ENCODE results near the gene PDZRN3.

The PDZRN3 gene

GRCh38 chr3:73508330-73508954 is 116.3 kb downstream of the PDZRN3 start:
- no peak for TF ChIP-seq ZNF565 (CRISPR knock-in tag; conservative IDR thresholded peaks at IDR 0.05; ENCODE audit: low read depth)
- TF ChIP-seq TCF4 (CRISPR knock-in tag; IDR thresholded peaks at IDR 0.05; ENCODE audit: borderline replicate concordance) = no peak
- TF ChIP-seq ISL1 (CRISPR knock-in tag; IDR thresholded peaks at IDR 0.05) = no peak
- no peak for TF ChIP-seq GLIS3 (CRISPR knock-in tag; IDR thresholded peaks at IDR 0.05)
- TF ChIP-seq ARNTL (CRISPR knock-in tag; IDR thresholded peaks at IDR 0.05; ENCODE audit: borderline replicate concordance, low read depth) = no peak
- peak; percentile 83 for ATAC-seq

- TF ChIP-seq GLIS3 (CRISPR knock-in tag; IDR thresholded peaks at IDR 0.05) (no peak), TSHZ2 (CRISPR knock-in tag; IDR thresholded peaks at IDR 0.05) (no peak), OSR1 (CRISPR knock-in tag; IDR thresholded peaks at IDR 0.05) (no peak), PPARA (CRISPR knock-in tag; IDR thresholded peaks at IDR 0.05; ENCODE audit: borderline replicate concordance) (no peak), ZFP30 (CRISPR knock-in tag; IDR thresholded peaks at IDR 0.05) (no peak), ISL1 (CRISPR knock-in tag; IDR thresholded peaks at IDR 0.05) (no peak), ZNF70 (CRISPR knock-in tag; IDR thresholded peaks at IDR 0.05) (no peak), BACH2 (CRISPR knock-in tag; IDR thresholded peaks at IDR 0.05; ENCODE audit: borderline replicate concordance) (no peak), TOX (CRISPR knock-in tag; IDR thresholded peaks at IDR 0.05; ENCODE audit: borderline replicate concordance) (no peak)
- ATAC-seq = no peak
Observed at GRCh38 chr3:73504852-73505251, 119.9 kb downstream of the PDZRN3 start.

GRCh38 chr3:73504239-73504638 is 120.5 kb downstream of the PDZRN3 start:
- TF ChIP-seq OSR1 (CRISPR knock-in tag; IDR thresholded peaks at IDR 0.05) = no peak
- TF ChIP-seq POU6F1 (CRISPR knock-in tag; IDR thresholded peaks at IDR 0.05; ENCODE audit: borderline replicate concordance, low read depth) = no peak
- TF ChIP-seq ZNF565 (CRISPR knock-in tag; conservative IDR thresholded peaks at IDR 0.05; ENCODE audit: low read depth) = no peak
- TF ChIP-seq RARB (CRISPR knock-in tag; IDR thresholded peaks at IDR 0.05) = no peak
- no peak for TF ChIP-seq ZC3H10 (CRISPR knock-in tag; IDR thresholded peaks at IDR 0.05)
- TF ChIP-seq TCF4 (CRISPR knock-in tag; IDR thresholded peaks at IDR 0.05; ENCODE audit: borderline replicate concordance) = no peak
- TF ChIP-seq TSHZ2 (CRISPR knock-in tag; IDR thresholded peaks at IDR 0.05) = no peak
- TF ChIP-seq PATZ1 (CRISPR knock-in tag; IDR thresholded peaks at IDR 0.05; ENCODE audit: borderline replicate concordance) = no peak
- TF ChIP-seq ZNF70 (CRISPR knock-in tag; IDR thresholded peaks at IDR 0.05) = no peak
- TF ChIP-seq CSRNP3 (CRISPR knock-in tag; IDR thresholded peaks at IDR 0.05) = no peak
- TF ChIP-seq ZFP3 (CRISPR knock-in tag; IDR thresholded peaks at IDR 0.05) = no peak
- TF ChIP-seq ZNF8 (CRISPR knock-in tag; IDR thresholded peaks at IDR 0.05) = no peak
- no peak for TF ChIP-seq ISL1 (CRISPR knock-in tag; IDR thresholded peaks at IDR 0.05)
- no peak for TF ChIP-seq SNAI2 (CRISPR knock-in tag; IDR thresholded peaks at IDR 0.05)
- no peak for TF ChIP-seq CREB5 (CRISPR knock-in tag; IDR thresholded peaks at IDR 0.05; ENCODE audit: low read depth)
- no peak for TF ChIP-seq ARNTL (CRISPR knock-in tag; IDR thresholded peaks at IDR 0.05; ENCODE audit: borderline replicate concordance, low read depth)
- ATAC-seq = no peak
